Lung (tissue), 12 donors: Measurements from ENCODE around the gene OCLN. TPM values are rescaled to one million over a fixed set of nuclear protein-coding genes. Genes with fewer than 3 reads are reported as not detected.

Source experiments
- ATAC-seq: fragments of 200-7000 bp; cut with Tn5 transposase; one replicate; pipeline ENCODE4 v1.9.1; 2020; ENCODE audit warnings: moderate number of reproducible peaks; ENCODE audit not compliant: insufficient read depth, low FRiP score
- DNase-seq, 3 donors: peaks; one replicate each; pipeline ENCODE4 v3.0.0-alpha.2; 2013 to 2017
- H3K27ac ChIP-seq, 2 donors: one replicate each; pipeline ENCODE4 v1.5.1; 2013; ENCODE audit warnings: mild to moderate bottlenecking in 2 of 2, moderate library complexity in 2 of 2, control low read depth in 1 of 2, inconsistent platforms in 1 of 2, low read depth in 1 of 2, low read length in 1 of 2
- H3K27me3 ChIP-seq, 3 donors: one replicate each; pipeline ENCODE4 v1.5.1; 2013; ENCODE audit warnings: low read length in 2 of 3; ENCODE audit not compliant: control insufficient read depth in 3 of 3, insufficient read depth in 3 of 3
- H3K36me3 ChIP-seq, 4 donors: one replicate each; pipeline ENCODE4 v1.5.1; 2013; ENCODE audit warnings: low read length in 4 of 4, mild to moderate bottlenecking in 1 of 4, moderate library complexity in 1 of 4; ENCODE audit not compliant: control insufficient read depth in 4 of 4, insufficient read depth in 4 of 4
- H3K4me1 ChIP-seq, 5 donors: one replicate each; pipeline ENCODE4 v1.5.1; 2013; ENCODE audit warnings: low read length in 5 of 5, mild to moderate bottlenecking in 2 of 5, moderate library complexity in 1 of 5; ENCODE audit not compliant: control insufficient read depth in 5 of 5, insufficient read depth in 5 of 5
- H3K4me3 ChIP-seq: one replicate; pipeline ENCODE4 v1.5.1; 2013; ENCODE audit warnings: mild to moderate bottlenecking, control low read depth, moderate library complexity
- H3K9ac ChIP-seq, 2 donors: one replicate each; pipeline ENCODE4 v1.5.1; 2013; ENCODE audit warnings: low read length in 2 of 2, control low read depth in 1 of 2; ENCODE audit not compliant: insufficient read depth in 1 of 2
- H3K9me3 ChIP-seq, 4 donors: one replicate each; pipeline ENCODE4 v1.5.1; 2013; ENCODE audit warnings: low read length in 3 of 4, mild to moderate bottlenecking in 1 of 4, moderate library complexity in 1 of 4; ENCODE audit not compliant: control insufficient read depth in 4 of 4, insufficient read depth in 3 of 4
- WGBS, 2 donors: extraction: QIAGEN DNeasy Blood & Tissue Kit; methylation state at CpG; one replicate each; pipeline ENCODE4 v1.1.7; 2013; 5-methylcytosine and 5-hydroxymethylcytosine counted together
- polyA plus RNA-seq, 2 donors: library from polyadenylated mRNA; stranded (reverse); fragments of 200-250 nt; gene quantifications; one replicate each; pipeline ENCODE4 v1.2.1, GENCODE V29; 2013
- total RNA-seq, 2 donors: library from RNA; depleted of rRNA in 1 of 2; stranded (reverse); fragments of >200 nt in 1 of 2; gene quantifications; one replicate each; pipeline ENCODE4 v1.2.1, GENCODE V29; 2014 to 2021
- TF ChIP-seq, protein P1 (sequence below): IDR thresholded peaks from 2 replicates; pipeline ENCODE4 v1.5.1; 2012; ENCODE audit warnings: mild to moderate bottlenecking; ENCODE audit errors: control extremely low read depth, extremely low read depth
- donor health status: control.
- donor health status: control.
- donor health status: Bipolar disorder and iron deficiency.
- donor health status: healthy.
- donor health status: DM: yes; HTN: yes; CAD: no.

OCLN gene
- total and polyA plus RNA-seq, 4 donors: 19.7 to 129 (median 46.6) TPM

DNA sequence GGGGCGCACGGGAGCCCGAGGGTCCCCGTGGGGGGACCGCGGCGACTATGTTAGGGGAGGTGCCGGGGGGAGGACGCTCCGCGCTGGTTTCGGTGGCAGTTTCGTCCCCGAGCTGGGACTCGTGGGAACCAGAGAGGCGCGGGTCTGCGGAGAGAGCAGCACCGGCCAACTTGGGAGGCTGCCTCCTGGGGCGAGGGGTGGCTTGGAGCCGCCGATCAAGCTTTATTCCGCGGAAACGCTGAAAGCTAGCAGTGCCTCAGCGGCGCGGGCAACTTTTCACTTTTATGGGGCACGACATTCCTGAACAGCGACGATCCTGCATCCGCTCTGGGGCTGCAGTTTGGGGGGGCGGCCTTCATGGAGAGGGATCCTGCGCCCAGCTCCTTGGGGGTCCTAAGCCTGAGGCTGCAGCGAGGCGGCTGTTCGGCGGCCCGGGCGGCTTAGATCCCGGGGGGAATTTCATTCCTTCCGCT, 369 bp downstream of the OCLN start:
- peak overlapping the region; percentile 28 to 86 for H3K9ac ChIP-seq

DNA sequence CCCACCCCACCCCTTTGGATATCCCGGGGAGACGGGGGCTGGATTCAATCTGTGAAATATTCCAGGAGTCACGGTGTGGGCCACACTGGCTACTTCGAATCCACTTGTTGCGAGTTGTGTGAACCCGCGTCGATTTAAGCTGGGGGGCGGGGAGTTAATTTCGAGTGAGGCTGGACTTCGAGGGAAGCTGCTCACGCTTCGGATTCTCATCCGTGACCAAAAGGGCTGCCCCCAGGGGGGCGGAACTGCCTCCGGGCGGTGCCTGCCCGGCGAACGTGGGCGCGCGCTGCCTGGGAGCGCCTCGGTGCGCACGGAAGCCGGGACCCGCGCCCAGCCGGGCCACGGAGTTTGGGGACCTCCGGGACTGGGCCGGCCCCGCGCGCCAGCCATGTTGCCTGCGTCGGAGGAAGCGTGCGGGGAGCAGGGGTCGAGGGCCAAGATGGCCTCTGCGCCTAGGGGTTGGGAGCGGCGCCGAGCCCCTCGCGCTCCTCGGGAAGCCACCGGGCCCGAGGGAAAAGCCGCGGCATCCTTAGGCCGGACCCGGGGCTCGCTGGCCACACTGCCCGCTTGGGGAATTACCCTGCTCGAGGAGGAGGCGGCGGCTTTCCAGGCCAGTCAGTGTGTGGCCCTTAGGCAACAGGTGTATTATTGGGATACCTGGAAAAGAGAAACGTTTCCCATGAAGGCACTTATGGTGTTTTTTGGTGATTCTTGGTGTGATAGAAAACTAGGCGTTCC, 975 bp downstream of the OCLN start:
- Histone ChIP-seq H3K27me3 (peaks cover 0 to 42% (median 39%) of the 10 kb centered on the region in 3 donors), H3K27ac (peak overlapping the region in 1 of 2 donors; percentile 98), H3K4me3 (peak overlapping the region; percentile 81), H3K36me3 (no peaks in the 10 kb centered on the region), H3K9me3 (no peaks in the 10 kb centered on the region), H3K4me1 (peaks cover 0 to 20% (median 2%) of the 10 kb centered on the region in 5 donors), H3K9ac (peak overlapping the region; percentile 68 to 86)
- 1 to 2% methylated on average over 53 to 62 of the region's 62 CpGs for WGBS, 2 donors
- ATAC-seq (peak; percentile 44), DNase-seq (peak in 2 of 3 donors; percentile 48 to 51)
- TF ChIP-seq, protein P1, sequence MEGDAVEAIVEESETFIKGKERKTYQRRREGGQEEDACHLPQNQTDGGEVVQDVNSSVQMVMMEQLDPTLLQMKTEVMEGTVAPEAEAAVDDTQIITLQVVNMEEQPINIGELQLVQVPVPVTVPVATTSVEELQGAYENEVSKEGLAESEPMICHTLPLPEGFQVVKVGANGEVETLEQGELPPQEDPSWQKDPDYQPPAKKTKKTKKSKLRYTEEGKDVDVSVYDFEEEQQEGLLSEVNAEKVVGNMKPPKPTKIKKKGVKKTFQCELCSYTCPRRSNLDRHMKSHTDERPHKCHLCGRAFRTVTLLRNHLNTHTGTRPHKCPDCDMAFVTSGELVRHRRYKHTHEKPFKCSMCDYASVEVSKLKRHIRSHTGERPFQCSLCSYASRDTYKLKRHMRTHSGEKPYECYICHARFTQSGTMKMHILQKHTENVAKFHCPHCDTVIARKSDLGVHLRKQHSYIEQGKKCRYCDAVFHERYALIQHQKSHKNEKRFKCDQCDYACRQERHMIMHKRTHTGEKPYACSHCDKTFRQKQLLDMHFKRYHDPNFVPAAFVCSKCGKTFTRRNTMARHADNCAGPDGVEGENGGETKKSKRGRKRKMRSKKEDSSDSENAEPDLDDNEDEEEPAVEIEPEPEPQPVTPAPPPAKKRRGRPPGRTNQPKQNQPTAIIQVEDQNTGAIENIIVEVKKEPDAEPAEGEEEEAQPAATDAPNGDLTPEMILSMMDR: no peak

More for the DNA sequence above, 369 bp downstream of the OCLN start:
- Histone ChIP-seq H3K4me3 (peak overlapping the region; percentile 81), H3K4me1 (peaks cover 0 to 20% (median 2%) of the 10 kb centered on the region in 5 donors), H3K36me3 (no peaks in the 10 kb centered on the region), H3K27me3 (peaks cover 0 to 42% (median 39%) of the 10 kb centered on the region in 3 donors), H3K27ac (peak overlapping the region in 1 of 2 donors; percentile 98), H3K9me3 (no peaks in the 10 kb centered on the region)
- 0% methylated on average over 41 to 42 of the region's 42 CpGs for WGBS, 2 donors
- TF ChIP-seq, protein P1: no peak
- ATAC-seq (peak; percentile 5), DNase-seq (peak; percentile 34 to 44 (median 38))

- Histone ChIP-seq H3K4me3 (peak overlapping the region; percentile 81), H3K9ac (no peak overlapping the region), H3K36me3 (no peaks in the 10 kb centered on the region), H3K27ac (peak overlapping the region in 1 of 2 donors; percentile 98), H3K4me1 (peaks cover 0 to 20% (median 2%) of the 10 kb centered on the region in 5 donors), H3K27me3 (peaks cover 0 to 42% (median 39%) of the 10 kb centered on the region in 3 donors), H3K9me3 (no peaks in the 10 kb centered on the region)
- DNase-seq: no peak
- WGBS, 2 donors: 44 to 50% methylated on average over 8 of the region's 8 CpGs
- TF ChIP-seq, protein P1: no peak
- ATAC-seq: no peak
Observed at GRCh38 chr5:69494452-69494851, 1.9 kb downstream of the OCLN start.
